NCI-H187 treated with DMSO at 0.1 percent for 48 hours (cell line): ENCODE measurements around the gene PCBP3.

ENCODE experiments used
- DNase-seq: peaks from one replicate; lab custom pipeline; 2025; lab: John Stamatoyannopoulos, UW

The PCBP3 gene

DNA sequence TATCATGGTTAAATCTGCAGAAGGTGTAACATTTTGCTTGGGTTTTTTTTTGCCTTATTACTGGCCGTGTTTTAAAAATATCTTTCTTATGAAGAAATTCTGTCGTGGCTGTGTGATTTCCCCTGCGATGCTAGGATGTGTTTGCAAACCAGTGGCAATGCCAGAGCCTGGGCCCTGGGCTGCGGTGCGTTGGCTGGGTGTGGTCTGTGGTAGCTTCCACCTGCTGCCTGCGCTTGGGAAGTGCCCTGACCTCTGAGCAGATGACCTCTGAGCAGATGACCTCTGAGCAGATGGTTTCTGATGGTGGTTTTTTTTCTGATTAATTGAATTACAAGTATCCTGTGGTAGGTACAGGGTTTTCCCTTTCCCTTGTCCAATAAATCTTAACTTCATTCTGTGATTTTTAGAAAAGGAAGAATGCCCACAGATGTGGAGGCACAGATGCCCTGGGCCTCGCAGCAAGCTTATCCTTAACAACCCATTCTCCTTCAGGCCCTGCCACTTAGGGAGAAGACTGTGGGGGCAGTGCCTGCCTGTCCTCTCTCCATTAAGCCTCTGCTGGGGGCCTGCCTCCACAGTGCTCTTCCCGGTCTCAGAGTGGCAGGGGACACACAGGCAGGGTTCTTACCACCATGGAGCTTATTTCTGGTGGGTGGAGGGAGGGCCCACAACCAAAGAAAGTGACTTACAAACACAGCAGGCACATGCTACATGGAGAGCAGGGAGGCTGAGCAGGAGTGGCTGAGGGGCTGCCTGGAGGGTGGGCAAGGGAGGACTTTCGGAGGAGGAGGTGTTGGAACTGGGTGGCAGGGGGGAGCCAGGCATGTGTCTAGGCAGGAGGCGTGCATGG, 81.7 kb downstream of the PCBP3 start:
- no peak for DNase-seq

DNA sequence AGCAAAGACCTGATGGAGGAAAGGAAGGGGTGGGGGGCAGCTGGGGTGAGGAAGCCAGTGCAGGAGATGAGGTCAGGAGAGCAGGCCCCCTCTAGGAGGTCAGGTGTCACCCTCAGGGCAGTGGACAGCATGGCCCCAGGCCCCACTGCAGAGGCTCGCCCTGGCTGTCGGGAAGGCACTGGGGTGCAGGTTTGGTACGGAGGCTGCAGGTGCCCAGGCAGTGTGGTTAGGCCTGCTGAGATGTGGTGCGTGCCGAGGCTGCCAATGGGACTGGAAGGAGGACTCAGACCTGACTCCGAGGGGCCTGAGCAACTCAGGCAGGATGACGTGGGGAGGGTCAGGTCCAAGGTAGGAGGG, 82.3 kb downstream of the PCBP3 start:
- no peak for DNase-seq

DNA sequence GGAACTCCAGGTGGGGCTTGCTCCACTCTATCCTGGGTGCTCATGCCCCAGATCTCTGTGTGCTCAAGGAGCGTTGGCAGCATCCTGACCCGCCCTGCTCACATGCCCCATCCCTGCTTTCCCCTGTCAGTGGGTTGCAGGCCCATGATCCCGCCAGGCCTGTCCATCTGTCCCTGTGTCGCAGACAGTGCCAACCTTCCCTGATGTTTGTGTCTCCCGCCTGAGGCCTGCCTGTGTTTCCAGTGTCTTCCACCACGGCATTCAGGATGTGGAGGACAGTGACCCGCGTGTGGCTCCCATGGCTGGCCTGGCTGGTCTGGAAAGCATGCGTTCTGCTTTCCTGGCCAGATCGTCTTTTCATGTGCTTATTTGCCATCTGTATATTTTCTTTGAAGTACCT, 82.9 kb downstream of the PCBP3 start:
- DNase-seq: no peak

DNA sequence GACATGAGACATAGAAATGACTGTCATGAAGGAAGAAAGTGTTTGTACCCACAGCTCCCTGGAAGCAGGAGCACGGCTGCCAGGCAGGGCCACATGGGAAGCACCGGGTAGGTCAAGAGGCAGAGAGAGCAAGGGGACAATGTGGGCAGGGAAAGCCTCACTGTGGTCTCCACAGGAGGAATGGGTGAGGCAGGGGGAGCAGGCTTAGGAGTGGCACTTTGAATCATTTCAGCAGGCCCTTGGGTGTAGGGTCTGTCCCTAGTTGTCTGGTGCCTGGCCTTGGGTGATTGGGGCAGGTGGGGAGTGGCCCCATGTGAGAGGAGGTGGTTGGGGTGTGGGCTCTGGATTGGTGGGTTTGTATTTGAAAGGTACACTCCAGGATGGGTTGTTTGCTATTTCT, 83.9 kb downstream of the PCBP3 start:
- no peak for DNase-seq

DNA sequence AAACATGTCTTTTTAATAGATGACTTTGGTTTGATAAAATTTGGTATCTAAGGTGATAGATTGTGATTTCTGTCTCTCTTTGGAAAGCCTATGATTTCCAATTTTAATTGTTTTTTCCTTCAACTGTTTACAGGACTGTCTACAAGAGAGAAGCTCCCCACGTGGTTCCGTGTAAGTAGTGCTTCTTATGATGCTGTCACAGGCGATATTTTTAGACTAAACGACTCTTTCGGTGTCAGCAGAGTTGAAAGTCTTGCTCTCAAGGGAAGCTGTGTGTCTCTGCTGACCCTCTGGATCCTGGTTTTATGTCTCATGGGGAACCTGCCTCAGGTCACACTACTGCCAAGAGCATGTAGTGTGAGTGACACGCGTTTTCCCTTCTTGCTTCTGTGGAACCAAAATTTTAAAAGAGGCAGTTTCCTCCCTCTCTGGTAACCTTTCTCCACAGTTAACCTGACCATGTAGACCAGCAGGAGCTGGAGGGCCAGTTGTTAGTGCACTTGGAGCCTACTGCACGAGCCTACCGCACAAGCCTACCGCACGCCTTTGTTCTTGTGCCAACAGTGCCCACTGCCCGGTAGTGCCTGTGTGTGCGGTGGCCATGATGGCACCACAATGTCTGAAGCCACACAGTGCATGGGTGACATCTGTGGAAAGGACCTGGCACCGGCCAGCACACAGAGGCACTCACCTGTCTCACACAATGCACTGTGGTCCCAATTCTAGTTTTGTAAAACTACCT, 91.9 kb downstream of the PCBP3 start:
- no peak for DNase-seq

DNA sequence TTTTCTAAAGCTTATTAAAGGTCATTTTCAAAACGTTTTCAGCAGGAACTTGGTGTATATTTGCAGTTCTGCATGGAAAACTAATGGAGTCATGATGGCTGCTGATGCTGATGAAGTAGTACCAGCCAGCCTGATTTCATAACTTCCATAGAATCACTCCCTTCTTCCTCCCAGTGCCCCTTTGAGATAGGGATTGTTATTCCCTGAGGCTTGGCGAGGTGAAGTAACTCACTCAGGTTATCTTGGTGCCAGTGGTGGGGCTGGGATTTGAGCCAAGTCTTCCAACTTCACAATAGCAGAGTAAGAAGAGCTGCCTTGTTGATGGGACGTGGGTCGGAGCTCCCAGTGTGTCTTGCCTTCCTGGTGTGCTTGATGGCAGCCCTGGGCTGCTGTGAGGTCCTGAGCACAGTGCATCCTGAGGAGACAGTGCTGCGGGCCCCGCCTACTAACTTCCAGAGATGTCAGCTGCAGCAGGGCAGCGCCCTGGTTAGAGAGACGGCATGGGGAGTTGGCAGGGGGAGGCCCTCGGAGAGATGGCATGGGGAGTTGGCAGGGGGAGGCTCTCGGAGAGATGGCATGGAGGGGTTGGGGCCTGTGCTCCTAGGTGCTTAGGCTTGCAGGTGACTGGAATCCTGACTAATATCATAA, 92.6 kb downstream of the PCBP3 start:
- DNase-seq: no peak

DNA sequence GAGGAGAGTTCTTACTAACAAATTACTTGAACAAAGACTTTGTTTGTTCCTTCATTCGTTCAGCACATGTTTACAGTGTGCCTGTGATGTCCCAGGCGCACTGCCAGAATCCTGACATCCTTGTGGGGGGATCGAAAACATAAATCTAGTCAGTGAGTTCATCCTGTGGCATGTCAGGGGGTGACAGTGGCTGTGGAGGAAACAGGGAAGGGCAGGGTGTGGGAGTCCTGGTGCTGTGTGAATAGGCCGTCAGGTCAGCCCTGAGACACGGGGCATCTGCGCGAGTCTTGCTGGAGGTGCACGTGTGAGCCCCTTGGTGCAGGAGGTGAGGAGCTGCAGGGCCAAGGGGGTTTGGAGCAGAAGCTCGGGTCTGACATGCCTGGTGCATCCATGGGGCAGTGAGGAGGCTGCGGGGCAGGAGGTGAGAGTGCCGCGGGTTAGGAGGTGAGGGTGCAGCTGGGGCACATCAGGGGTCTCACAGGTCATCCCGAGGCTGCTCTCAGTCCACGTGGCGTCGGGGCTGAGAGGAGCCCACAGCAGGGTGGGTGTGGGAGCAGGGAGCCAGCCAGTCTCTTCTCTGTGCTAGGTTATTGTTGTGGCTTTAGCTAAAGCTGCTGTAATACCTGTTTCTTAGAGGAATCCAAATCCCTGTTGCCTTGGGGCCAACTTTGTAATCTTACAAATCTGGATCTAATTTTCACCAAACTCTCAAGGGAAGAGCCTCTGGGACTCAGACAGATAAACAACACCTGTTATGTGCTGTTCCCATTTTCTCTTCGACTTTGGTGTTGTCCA, 93.4 kb downstream of the PCBP3 start:
- no peak for DNase-seq

DNA sequence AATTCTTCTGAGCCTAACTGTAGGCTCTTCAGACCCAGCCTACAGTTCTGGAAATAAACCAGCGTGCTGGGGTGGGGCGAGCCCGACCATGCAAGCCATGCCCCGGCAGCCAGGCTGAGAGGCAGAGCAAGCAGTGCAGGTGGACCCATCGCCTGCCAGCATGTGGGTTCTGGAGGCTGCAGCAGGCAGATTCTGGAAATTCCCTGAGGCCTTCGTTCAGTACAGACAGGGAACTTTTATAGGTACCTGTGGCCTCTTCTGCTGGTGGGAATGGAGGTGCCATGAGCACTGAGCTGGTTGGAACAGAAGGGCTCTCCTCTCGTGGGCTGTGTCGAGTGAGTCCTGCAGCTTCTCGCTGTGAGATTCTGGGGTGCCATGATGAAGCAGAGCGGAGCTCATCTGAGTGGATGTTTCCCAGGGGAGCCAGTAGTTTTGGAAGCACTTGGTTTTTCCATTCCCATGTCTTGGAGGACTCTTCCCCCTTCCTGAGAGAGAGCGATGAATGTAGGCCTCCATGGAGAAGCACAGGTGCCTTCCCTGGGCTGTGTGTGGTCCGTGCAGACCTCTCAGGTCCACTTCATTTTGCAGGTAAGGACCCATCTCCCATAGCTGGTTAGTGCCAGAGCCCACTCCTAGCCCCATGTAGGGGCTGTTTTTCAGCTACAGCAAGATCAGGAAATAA, 94.1 kb downstream of the PCBP3 start:
- no peak for DNase-seq

DNA sequence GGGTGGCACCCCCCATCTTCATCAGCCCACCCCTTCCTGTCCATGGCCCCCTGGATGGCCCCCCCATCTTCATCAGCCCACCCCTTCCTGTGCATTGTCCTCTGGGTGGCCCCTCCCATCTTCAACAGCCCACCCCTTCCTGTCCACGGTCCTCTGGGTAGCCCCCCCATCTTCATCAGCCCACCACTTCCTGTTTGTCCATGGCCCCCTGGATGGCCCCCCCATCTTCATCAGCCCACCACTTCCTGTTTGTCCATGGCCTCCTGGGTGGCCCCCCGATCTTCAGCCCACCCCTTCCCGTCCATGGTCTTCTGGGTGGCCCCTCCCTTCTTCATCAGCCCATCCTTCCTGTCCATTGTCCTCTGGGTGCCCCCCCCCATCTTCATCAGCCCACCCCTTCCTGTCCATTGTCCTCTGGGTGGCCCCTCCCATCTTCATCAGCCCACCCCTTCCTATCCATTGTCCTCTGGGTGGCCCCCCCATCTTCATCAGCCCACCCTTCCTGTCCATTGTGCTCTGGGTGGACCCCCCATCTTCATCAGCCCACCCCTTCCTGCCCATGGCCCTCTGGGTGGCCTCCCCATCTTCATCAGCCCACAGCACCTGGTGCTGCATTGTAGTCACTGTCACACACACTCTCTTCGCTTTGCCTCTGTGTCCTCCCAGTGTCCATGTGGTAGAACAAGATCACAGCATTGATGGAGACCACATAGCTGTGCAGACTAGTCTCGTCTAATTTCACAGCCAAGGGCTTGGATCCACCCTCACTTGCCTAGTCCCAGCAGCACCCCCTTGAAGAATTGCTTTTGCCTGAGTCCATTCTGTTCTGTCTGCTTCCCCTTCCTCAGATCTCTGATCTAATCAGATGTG, 95.9 kb downstream of the PCBP3 start:
- no peak for DNase-seq

DNA sequence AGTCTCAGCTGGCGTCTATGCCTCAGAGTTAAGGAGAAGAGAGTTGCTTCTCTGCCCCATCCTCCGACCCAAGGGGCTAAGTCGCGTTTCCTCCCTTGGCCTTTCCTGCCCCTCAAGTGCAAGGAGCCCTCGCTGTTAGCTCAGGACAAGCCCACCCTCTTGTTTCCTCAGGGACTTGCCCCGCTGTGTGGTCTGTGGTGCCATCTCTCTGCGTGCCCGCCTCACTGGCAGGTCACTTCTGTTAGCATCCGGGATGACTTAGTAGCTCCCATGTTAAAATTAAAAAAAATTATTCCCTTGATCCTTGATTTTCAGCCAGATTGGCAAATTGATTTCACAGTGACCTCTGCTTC, 96.5 kb downstream of the PCBP3 start:
- DNase-seq: no peak

DNA sequence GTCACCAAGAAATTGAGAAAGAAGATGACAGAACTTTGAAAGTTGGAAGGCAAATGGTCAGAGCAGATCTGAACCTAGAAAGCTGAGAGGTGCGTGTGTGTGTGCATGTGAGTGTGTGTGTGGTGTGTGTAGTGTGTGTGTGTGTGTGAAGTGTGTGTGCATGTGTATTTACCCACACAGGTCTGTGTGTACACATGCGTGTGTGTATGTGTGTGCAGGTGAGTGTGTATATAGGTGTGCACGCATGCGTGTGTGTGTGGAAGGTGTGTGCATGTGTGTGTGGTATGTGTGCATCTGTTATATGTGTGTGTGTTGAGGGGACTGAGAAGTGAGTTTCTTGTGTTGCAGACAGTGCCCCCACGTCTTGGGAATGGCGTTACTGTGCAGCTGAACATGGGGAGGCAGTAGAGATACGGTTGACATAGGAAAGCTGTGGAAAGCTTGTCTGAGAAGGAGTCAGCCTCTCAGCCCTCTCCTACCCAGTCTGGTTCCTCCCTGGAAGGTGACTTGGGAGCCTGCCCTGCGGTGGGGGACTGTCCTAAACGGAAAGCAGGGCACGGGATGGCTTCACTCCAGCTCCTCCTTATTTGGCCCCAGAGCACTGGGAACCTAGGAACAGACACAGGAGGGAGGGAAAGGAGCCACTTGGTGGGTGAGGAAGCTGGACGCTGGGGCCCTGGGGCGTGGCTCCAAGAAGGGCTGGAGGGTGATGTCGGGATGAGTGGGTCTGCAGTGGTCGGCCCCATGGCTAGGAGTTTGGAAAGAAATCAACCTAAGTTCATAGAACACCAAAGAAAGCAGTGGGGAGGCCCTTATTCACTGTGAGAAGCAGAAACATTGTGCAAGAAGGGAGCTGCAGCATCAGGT, 97.2 kb downstream of the PCBP3 start:
- no peak for DNase-seq

DNA sequence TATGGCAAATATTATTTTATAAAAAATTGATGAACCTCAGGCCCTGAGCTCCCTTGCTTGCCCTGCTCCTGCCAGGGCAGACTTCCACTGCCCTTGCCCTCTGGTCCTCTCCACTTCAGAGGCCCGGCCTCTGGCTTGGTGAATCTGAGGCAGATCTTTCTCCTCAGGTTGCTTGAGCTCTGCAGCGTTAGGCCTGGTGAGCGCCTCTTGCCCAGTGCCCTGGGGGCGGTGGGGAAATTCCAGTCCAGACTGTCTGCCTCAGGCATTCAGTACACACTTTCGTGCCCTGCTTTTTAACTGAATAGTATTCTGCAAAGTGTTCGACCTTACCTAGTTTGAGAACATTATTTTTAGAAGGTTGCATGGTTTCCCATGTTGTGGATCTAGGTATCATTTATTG, 98.2 kb downstream of the PCBP3 start:
- DNase-seq: no peak

DNA sequence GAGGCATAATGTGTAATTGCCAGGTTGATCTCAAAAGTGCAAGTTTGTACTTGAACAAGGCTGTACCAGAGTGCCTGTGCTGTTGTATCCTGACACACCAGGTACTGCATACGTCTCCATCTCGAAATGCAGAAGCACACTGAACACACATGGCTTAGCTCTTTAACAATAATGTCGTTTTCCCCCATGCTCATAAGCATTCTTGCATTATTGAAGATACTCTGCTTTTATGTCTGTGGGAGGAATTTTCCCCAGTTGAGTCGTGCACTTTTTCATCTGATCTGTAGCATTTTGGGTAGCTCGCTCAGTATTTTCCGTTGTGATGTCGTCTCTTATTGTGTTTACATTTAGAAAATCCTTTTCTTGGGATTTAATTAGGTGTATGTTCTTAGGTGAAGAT, 98.7 kb downstream of the PCBP3 start:
- DNase-seq: no peak

DNA sequence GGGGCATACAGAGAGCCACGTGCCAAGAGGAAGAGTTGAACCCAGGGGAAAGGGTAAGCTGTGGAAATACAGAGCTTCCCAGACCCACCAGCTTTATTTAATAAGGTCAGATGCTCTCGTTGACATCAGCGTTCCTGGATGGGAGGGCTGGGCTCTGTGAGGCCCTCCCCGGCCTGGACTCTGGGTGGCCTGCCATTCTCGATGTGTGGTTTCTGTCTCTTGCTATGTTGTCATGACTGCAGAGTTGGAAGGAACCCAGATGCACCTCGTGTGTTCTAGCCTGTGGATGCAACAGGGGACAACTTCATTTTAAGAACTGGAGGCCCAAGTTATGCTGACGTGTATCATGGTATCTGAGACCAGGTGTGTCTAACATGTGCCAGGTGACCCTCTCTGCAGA, 101.7 kb downstream of the PCBP3 start:
- DNase-seq: no peak

DNA sequence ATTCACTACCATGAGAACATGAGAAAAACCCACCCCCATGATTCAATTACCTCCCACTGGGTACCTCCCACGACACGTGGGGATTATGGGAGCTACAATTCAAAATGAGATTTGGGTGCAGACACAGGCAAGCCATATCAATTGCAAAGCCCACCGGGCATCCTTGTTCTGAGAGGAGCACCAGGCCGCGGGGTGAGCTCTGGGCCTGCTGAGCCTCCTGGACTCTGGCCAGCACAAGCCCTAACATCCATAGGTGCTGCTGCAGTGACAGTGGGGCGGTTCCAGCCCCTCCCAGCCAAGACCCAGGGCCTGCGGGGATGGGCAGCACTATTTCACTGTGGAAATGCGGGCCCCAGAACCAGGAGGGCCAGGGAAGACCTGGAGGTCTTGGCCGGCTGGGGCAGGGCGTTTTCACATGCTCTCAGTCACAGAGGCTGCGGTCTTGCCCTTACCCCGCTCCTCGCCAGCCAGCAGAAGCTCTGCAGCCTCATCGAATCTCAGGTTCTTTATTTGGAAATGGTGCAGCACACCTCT, 103.8 kb downstream of the PCBP3 start:
- DNase-seq: no peak

DNA sequence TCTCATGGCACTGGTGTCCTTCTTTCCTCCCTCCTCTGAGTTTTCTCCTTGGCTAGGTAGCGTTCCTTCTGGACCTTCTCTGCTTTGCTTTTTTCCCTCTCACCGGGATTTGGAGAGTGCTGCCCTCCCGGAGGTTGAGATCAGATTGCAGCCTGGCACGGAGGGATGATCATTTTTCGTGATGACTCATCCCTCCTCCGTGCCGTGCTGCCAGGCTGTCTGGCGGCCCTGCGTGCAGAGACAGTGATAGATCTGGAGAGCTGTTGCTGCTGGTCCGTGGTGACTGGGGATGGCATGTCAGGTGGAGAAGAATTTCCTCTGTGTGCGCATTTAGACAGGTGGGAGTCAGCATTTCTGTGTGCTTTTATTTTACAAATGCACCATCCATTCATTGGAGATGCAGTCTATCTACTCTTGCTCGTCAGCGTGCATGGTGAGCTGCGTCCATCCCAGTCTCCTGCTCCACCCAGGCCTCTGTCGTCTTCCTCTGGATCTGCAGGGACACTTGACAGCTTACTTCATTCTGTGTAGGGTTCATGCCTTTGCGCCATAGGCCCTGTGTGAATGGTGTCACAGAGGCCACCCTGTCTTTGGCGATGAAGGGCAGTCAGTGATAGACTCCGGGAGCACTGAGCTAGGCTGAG, 104.4 kb downstream of the PCBP3 start:
- DNase-seq: peak; percentile 25

DNA sequence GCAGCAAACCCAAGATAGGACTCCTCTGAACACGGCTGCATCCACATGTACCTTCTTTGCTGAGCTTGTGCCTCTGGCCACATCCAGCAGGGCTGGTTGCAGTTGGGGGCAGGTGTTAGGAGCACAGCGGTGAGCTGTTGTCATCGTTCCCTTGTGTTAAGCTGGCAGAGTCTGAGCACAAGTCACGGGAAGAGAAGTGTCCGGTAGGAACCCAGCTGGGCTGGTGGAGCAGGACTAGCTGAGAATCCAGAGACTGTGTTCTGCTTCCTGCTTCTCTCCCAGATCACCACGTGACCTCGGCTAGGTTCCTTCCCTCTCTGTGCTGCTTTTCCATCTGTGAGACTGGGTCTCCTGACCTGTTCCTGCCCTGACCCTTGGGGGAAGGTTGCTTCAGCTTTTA, 105.1 kb downstream of the PCBP3 start:
- no peak for DNase-seq

DNA sequence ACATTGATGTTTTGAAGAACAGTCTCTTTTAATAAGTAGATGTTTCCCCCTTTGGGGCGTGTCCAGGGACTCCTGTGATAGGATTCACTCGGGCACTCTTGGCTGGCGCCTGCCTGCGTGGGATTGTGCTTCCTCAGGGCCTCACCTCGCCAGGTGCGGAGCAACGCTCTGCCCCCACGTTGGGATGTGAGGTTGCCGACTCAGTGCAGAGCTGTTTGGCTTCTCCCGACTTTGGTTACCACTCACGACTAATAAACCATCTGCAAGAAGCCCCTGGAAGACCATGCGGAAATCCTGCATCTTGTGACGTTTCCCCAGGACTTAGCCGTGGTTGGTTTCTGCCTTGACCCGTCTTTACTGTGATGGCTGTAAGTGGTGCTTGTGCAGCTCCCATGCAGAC, 106.4 kb downstream of the PCBP3 start:
- DNase-seq: no peak

DNA sequence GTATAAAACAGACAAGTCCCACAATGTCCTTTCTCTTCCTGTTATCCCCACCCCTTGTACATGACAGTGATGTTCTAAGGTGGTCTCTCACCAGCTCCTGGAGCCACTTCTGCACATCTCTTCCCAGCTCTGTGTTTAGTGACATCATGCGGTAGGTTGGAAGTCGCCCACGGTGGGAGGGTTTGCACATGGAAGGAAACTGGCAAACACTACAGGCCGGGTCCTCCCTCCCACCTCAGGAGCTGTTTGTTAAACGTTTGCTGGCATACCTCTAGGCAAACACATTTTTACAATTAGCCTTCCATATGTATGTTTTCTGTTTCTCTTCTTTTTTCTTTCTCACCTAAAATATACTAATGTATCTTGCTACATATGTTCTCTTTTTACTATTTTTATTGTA, 107.4 kb downstream of the PCBP3 start:
- DNase-seq: no peak
